Lung (tissue), 16 donors: ENCODE results near the gene PON1. TPM values are rescaled to one million over a fixed set of nuclear protein-coding genes. Genes with fewer than 3 reads are reported as not detected.

Experiments used
- ATAC-seq: fragments of 200-7000 bp; cut with Tn5 transposase; one replicate; pipeline ENCODE4 v1.9.1; 2020; ENCODE audit warnings: moderate number of reproducible peaks; ENCODE audit not compliant: insufficient read depth, low FRiP score
- DNase-seq, 3 donors: peaks; one replicate each; pipeline ENCODE4 v3.0.0-alpha.2; 2013 to 2017
- H3K27ac ChIP-seq, 2 donors: one replicate each; pipeline ENCODE4 v1.5.1; 2013; ENCODE audit warnings: mild to moderate bottlenecking in 2 of 2, moderate library complexity in 2 of 2, control low read depth in 1 of 2, inconsistent platforms in 1 of 2, low read depth in 1 of 2, low read length in 1 of 2
- H3K27me3 ChIP-seq, 3 donors: one replicate each; pipeline ENCODE4 v1.5.1; 2013; ENCODE audit warnings: low read length in 2 of 3; ENCODE audit not compliant: control insufficient read depth in 3 of 3, insufficient read depth in 3 of 3
- H3K36me3 ChIP-seq, 4 donors: one replicate each; pipeline ENCODE4 v1.5.1; 2013; ENCODE audit warnings: low read length in 4 of 4, mild to moderate bottlenecking in 1 of 4, moderate library complexity in 1 of 4; ENCODE audit not compliant: control insufficient read depth in 4 of 4, insufficient read depth in 4 of 4
- H3K4me1 ChIP-seq, 5 donors: one replicate each; pipeline ENCODE4 v1.5.1; 2013; ENCODE audit warnings: low read length in 5 of 5, mild to moderate bottlenecking in 2 of 5, moderate library complexity in 1 of 5; ENCODE audit not compliant: control insufficient read depth in 5 of 5, insufficient read depth in 5 of 5
- H3K4me3 ChIP-seq: one replicate; pipeline ENCODE4 v1.5.1; 2013; ENCODE audit warnings: mild to moderate bottlenecking, control low read depth, moderate library complexity
- H3K9ac ChIP-seq, 2 donors: one replicate each; pipeline ENCODE4 v1.5.1; 2013; ENCODE audit warnings: low read length in 2 of 2, control low read depth in 1 of 2; ENCODE audit not compliant: insufficient read depth in 1 of 2
- H3K9me3 ChIP-seq, 4 donors: one replicate each; pipeline ENCODE4 v1.5.1; 2013; ENCODE audit warnings: low read length in 3 of 4, mild to moderate bottlenecking in 1 of 4, moderate library complexity in 1 of 4; ENCODE audit not compliant: control insufficient read depth in 4 of 4, insufficient read depth in 3 of 4
- WGBS, 2 donors: extraction: QIAGEN DNeasy Blood & Tissue Kit; methylation state at CpG; one replicate each; pipeline ENCODE4 v1.1.7; 2013; 5-methylcytosine and 5-hydroxymethylcytosine counted together
- long read RNA-seq, 5 donors: transcript quantifications; one replicate each; lab custom pipeline, GENCODE V29; 2026
- polyA plus RNA-seq, 2 donors: library from polyadenylated mRNA; stranded (reverse); fragments of 200-250 nt; gene quantifications; one replicate each; pipeline ENCODE4 v1.2.1, GENCODE V29; 2013
- total RNA-seq, 2 donors: library from RNA; depleted of rRNA in 1 of 2; stranded (reverse); fragments of >200 nt in 1 of 2; gene quantifications; one replicate each; pipeline ENCODE4 v1.2.1, GENCODE V29; 2014 to 2021
- TF ChIP-seq, protein P1 (sequence below): IDR thresholded peaks from 2 replicates; pipeline ENCODE4 v1.5.1; 2012; ENCODE audit warnings: mild to moderate bottlenecking; ENCODE audit errors: control extremely low read depth, extremely low read depth
- donor health status: control.
- donor health status: control.
- donor health status: Bipolar disorder and iron deficiency.
- donor health status: healthy.
- donor health status: DM: yes; HTN: yes; CAD: no.

PON1 gene
- total RNA-seq: under 1 TPM; 0.20 to 0.98 TPM
- polyA plus RNA-seq: 1 to 10 TPM in 1 of 2 donors, under 1 TPM in 1; 0.15 to 2.3 TPM
- long read RNA-seq, donor 1: 0 reads
- long read RNA-seq, donor 2: 0 reads
- long read RNA-seq, donor 3: 0 reads
- long read RNA-seq, donor 4: 0 reads
- long read RNA-seq, donor 5, partial matches to known transcripts: 0 of 2 reads
- long read RNA-seq, donor 5, other reads (novel, unspliced or antisense): 0 of 2 reads

DNA sequence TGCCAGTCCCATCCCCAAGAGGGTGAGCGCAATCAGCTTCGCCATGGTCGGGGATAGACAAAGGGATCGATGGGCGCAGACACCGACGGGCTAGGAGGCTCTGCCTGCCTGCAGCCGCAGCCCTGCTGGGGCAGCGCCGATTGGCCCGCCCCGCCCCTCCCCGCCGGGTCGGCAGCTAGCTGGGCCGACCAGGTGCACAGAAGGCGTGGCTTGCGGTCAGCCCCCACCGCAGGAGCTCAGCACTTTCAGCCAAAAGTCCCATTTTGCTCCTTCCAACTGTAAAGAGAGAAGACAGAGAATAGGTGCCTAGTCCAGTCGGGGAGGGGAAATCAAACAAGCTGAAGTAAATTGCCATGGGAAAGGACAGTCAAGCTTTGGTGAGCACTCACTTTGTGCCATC, at the start of gene PON1:
PON1 (minus strand) TSS at position 102 of the 400 bp plus-strand sequence; CDS start at position 45, 57 bp downstream.
- DNase-seq: no peak
- ATAC-seq: no peak
- H3K9ac ChIP-seq: no peak within 1 kb of the TSS

GRCh38 chr7:95373323-95373722, 49.0 kb upstream of the PON1 start:
- no peaks in the 10 kb centered on the region for H3K27me3 ChIP-seq
- H3K9me3 ChIP-seq: no peaks in the 10 kb centered on the region
- TF ChIP-seq, protein P1, sequence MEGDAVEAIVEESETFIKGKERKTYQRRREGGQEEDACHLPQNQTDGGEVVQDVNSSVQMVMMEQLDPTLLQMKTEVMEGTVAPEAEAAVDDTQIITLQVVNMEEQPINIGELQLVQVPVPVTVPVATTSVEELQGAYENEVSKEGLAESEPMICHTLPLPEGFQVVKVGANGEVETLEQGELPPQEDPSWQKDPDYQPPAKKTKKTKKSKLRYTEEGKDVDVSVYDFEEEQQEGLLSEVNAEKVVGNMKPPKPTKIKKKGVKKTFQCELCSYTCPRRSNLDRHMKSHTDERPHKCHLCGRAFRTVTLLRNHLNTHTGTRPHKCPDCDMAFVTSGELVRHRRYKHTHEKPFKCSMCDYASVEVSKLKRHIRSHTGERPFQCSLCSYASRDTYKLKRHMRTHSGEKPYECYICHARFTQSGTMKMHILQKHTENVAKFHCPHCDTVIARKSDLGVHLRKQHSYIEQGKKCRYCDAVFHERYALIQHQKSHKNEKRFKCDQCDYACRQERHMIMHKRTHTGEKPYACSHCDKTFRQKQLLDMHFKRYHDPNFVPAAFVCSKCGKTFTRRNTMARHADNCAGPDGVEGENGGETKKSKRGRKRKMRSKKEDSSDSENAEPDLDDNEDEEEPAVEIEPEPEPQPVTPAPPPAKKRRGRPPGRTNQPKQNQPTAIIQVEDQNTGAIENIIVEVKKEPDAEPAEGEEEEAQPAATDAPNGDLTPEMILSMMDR: no peak
- WGBS, 2 donors: 87 to 94% methylated on average over 4 of the region's 4 CpGs
- peaks cover 0 to 1% (median 0%) of the 10 kb centered on the region in 5 donors for H3K4me1 ChIP-seq
- ATAC-seq (no peak), DNase-seq (no peak)
- no peak overlapping the region for H3K27ac ChIP-seq
- H3K36me3 ChIP-seq: peaks cover 0 to 2% (median 0%) of the 10 kb centered on the region in 4 donors
- no peak overlapping the region for H3K4me3 ChIP-seq
- H3K9ac ChIP-seq: no peak overlapping the region

More for the DNA sequence above, at the start of gene PON1:
- Histone ChIP-seq H3K27ac (no peak within 1 kb of the TSS), H3K4me3 (no peak within 1 kb of the TSS), H3K36me3 (no peaks in the 10 kb centered on the region), H3K4me1 (no peaks in the 10 kb centered on the region), H3K9me3 (no peaks in the 10 kb centered on the region), H3K27me3 (peaks cover 0 to 7% (median 6%) of the 10 kb centered on the region in 3 donors)
- 18 to 49% methylated on average over 16 to 20 of the region's 20 CpGs for WGBS, 2 donors
- TF ChIP-seq, protein P1: no peak

GRCh38 chr7:95368235-95368634, 43.9 kb upstream of the PON1 start:
- no peak overlapping the region for H3K9ac ChIP-seq
- no peaks in the 10 kb centered on the region for H3K4me1 ChIP-seq
- 81 to 89% methylated on average over 3 of the region's 3 CpGs for WGBS, 2 donors
- no peaks in the 10 kb centered on the region for H3K36me3 ChIP-seq
- H3K27me3 ChIP-seq: no peaks in the 10 kb centered on the region
- no peak overlapping the region for H3K27ac ChIP-seq
- ATAC-seq (no peak), DNase-seq (no peak)
- no peak overlapping the region for H3K4me3 ChIP-seq
- TF ChIP-seq, protein P1: no peak
- no peaks in the 10 kb centered on the region for H3K9me3 ChIP-seq

- DNase-seq: peak in 1 of 3 donors; percentile 9
- Histone ChIP-seq H3K4me3 (no peak overlapping the region), H3K4me1 (no peaks in the 10 kb centered on the region), H3K36me3 (no peaks in the 10 kb centered on the region), H3K27ac (no peak overlapping the region), H3K9ac (no peak overlapping the region), H3K9me3 (no peaks in the 10 kb centered on the region), H3K27me3 (no peaks in the 10 kb centered on the region)
- ATAC-seq: peak; percentile 29
- WGBS, 2 donors: 66 to 88% methylated on average over 1 of the region's 1 CpG
- TF ChIP-seq, protein P1: no peak
Measured at GRCh38 chr7:95367606-95368005, 43.3 kb upstream of the PON1 start.
